ENCODE results near the gene TAB3.

DNA sequence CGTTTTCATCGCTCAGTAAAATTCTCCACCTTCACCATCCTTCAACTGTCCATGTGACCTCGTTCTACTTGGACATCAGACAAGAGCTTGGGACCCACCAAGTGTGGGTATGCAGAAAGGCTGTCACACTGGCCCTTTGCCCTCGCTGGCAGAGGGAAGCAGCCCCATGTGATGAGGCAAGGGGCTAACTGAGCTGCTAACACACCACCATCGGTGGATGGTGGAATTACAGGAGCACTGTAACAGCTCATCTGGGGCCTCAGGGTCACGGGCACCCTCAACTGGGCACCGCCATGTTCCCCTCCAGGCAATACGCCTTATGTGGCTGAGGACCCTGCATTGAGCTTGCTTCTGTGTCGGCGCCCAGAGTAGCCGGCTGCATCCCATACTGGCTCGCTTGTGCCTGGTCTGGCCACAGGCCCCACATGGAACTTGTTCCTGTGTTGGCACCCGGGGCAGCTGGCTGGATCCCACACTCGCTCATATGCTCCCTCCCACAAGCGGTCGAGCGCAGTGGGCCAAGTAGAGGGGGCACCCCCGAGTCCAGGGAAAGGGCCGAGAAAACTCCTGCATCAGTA lies 109.5 kb downstream of the TAB3 start:
- TF ChIP-seq BACH1 (IDR thresholded peaks at IDR 0.05; ENCODE audit: borderline replicate concordance) (no peak), BMI1 (IDR thresholded peaks at IDR 0.05; ENCODE audit: borderline replicate concordance) (no peak), CREB1 (IDR thresholded peaks at IDR 0.05; ENCODE audit: low read depth) (no peak), SMC3 (IDR thresholded peaks at IDR 0.05; ENCODE audit: borderline replicate concordance, low read length) (no peak), SUPT20H (IDR thresholded peaks at IDR 0.05; ENCODE audit: borderline replicate concordance, control insufficient read depth, low read depth, low read length) (no peak), EZH2 (IDR thresholded peaks at IDR 0.05; ENCODE audit: borderline replicate concordance, control insufficient read depth, low read depth, low read length) (no peak), SP1 (IDR thresholded peaks at IDR 0.05; ENCODE audit: low read depth, low read length) (no peak)
- TF ChIP-seq, protein P1, sequence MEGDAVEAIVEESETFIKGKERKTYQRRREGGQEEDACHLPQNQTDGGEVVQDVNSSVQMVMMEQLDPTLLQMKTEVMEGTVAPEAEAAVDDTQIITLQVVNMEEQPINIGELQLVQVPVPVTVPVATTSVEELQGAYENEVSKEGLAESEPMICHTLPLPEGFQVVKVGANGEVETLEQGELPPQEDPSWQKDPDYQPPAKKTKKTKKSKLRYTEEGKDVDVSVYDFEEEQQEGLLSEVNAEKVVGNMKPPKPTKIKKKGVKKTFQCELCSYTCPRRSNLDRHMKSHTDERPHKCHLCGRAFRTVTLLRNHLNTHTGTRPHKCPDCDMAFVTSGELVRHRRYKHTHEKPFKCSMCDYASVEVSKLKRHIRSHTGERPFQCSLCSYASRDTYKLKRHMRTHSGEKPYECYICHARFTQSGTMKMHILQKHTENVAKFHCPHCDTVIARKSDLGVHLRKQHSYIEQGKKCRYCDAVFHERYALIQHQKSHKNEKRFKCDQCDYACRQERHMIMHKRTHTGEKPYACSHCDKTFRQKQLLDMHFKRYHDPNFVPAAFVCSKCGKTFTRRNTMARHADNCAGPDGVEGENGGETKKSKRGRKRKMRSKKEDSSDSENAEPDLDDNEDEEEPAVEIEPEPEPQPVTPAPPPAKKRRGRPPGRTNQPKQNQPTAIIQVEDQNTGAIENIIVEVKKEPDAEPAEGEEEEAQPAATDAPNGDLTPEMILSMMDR (IDR thresholded peaks at IDR 0.05 in 2 of 3, conservative IDR thresholded peaks at IDR 0.05 in 1 of 3; ENCODE audit: control insufficient read depth in 2 of 3, extremely low read depth in 1 of 3, insufficient read depth in 1 of 3, low read depth in 3 of 3, low read length in 3 of 3) = no peak
- TF ChIP-seq, protein P2, sequence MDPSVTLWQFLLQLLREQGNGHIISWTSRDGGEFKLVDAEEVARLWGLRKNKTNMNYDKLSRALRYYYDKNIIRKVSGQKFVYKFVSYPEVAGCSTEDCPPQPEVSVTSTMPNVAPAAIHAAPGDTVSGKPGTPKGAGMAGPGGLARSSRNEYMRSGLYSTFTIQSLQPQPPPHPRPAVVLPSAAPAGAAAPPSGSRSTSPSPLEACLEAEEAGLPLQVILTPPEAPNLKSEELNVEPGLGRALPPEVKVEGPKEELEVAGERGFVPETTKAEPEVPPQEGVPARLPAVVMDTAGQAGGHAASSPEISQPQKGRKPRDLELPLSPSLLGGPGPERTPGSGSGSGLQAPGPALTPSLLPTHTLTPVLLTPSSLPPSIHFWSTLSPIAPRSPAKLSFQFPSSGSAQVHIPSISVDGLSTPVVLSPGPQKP (IDR thresholded peaks at IDR 0.05; ENCODE audit: low read depth, low read length) = no peak
- TF ChIP-seq, protein P3, sequence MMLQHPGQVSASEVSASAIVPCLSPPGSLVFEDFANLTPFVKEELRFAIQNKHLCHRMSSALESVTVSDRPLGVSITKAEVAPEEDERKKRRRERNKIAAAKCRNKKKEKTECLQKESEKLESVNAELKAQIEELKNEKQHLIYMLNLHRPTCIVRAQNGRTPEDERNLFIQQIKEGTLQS (IDR thresholded peaks at IDR 0.05; ENCODE audit: borderline replicate concordance, extremely low read depth, low read depth, low read length) = no peak

Measured in GM12878 (cell line).